K562 (cell line): ENCODE measurements around the gene BTBD17. TPM values are rescaled to one million over a fixed set of nuclear protein-coding genes. Genes with fewer than 3 reads are reported as not detected.

Experiments used
- ATAC-seq: fragments of 200-7000 bp; cut with Tn5 transposase; 3 replicates; pipeline ENCODE4 v1.9.1; 2020; ENCODE audit warnings: moderate library complexity
- BruUV-seq: library from RNA; stranded (reverse); fragments of 400-500 nt; replicated peaks from 2 replicates; lab custom pipeline; 2021; lab: Mats Ljungman, UMichigan
- CTCF ChIA-PET: fragments of 300-600 bp; formaldehyde crosslinking; extraction: SDS; loops from one replicate; lab custom pipeline; 2021; ENCODE audit warnings: low intra/inter-chr PET ratio; lab: Yijun Ruan, JAX
- POLR2A ChIA-PET: fragments of 300-600, 350-650 bp; sonication (Branson Sonifier 250); formaldehyde crosslinking; extraction: SDS; loops from one replicate; lab custom pipeline; 2021; ENCODE audit warnings: antibody characterized with exemption, inconsistent platforms; lab: Yijun Ruan, JAX
- DNase-seq, 4 experiments: peaks; one replicate each; pipeline versions ENCODE4 v3.0.0 to v3.0.0-alpha.2; 2011 to 2018; ENCODE audit warnings: low spot score in 3 of 4, mixed read lengths in 3 of 4; ENCODE audit errors: extremely low read depth in 1 of 4
- FAIRE-seq: peaks from 2 replicates; lab custom pipeline; 2011; peaks lifted over from hg19 to GRCh38; lab: Jason Lieb, UNC
- H2AFZ ChIP-seq: 2 replicates; pipeline ENCODE4 v1.6.0; 2011; ENCODE audit warnings: low read depth, low read length, control low read depth, inconsistent platforms
- H3K27ac ChIP-seq: fragments of 200-600 bp; 3 replicates; pipeline ENCODE4 v1.8.0; 2011; ENCODE audit warnings: low read depth, mild to moderate bottlenecking, control low read depth, inconsistent platforms, low read length, moderate library complexity, mixed read lengths; ENCODE audit errors: extremely low read depth
- H3K27me3 ChIP-seq, 2 experiments: fragments of 300-600 bp in 1 of 2; 2 replicates in 1 of 2; 3 replicates in 1 of 2; pipeline versions ENCODE4 v1.6.0 to v1.8.0; 2011; ENCODE audit warnings: inconsistent platforms in 2 of 2, low read length in 2 of 2, mild to moderate bottlenecking in 1 of 2, mixed read lengths in 1 of 2, moderate library complexity in 1 of 2; ENCODE audit not compliant: control insufficient read depth in 2 of 2, insufficient read depth in 2 of 2
- H3K36me3 ChIP-seq: fragments of 300-600 bp; 3 replicates; pipeline ENCODE4 v1.8.0; 2011; ENCODE audit warnings: mild to moderate bottlenecking, low read length, inconsistent platforms; ENCODE audit not compliant: control insufficient read depth, insufficient read depth
- H3K4me1 ChIP-seq, 2 experiments: fragments of 200-600 bp in 1 of 2; replicated peaks in 1 of 2; 2 replicates in 1 of 2; 3 replicates in 1 of 2; pipeline versions ENCODE4 v1.5.1 to v1.8.0; 2011; ENCODE audit warnings: inconsistent platforms in 2 of 2, low read length in 2 of 2, mild to moderate bottlenecking in 1 of 2, mixed read lengths in 1 of 2, moderate library complexity in 1 of 2; ENCODE audit not compliant: control insufficient read depth in 2 of 2, insufficient read depth in 2 of 2
- H3K4me2 ChIP-seq: 2 replicates; pipeline ENCODE4 v1.6.1; 2011; ENCODE audit warnings: low read length, control low read depth, inconsistent platforms, mixed read lengths; ENCODE audit not compliant: insufficient read depth
- H3K4me3 ChIP-seq: fragments of 200-600 bp; sonication (generic), shearing (Covaris generic); 2 replicates; pipeline ENCODE4 v1.5.1; 2016; ENCODE audit warnings: control low read depth, inconsistent platforms
- H3K79me2 ChIP-seq: fragments of 200-600 bp; 3 replicates; pipeline ENCODE4 v1.8.0; 2011; ENCODE audit warnings: low read length, inconsistent platforms; ENCODE audit not compliant: control insufficient read depth, insufficient read depth
- H3K9ac ChIP-seq, 2 experiments: 2 replicates each; pipeline versions ENCODE4 v1.6.0 to v1.6.1; 2011; ENCODE audit warnings: low read depth in 2 of 2, low read length in 2 of 2, control low read depth in 1 of 2, inconsistent platforms in 1 of 2, mild to moderate bottlenecking in 1 of 2, mixed read lengths in 1 of 2; ENCODE audit not compliant: insufficient read depth in 1 of 2
- H3K9me1 ChIP-seq: one replicate; pipeline ENCODE4 v1.6.0; 2011; ENCODE audit warnings: inconsistent platforms, mild to moderate bottlenecking, low read length, moderate library complexity; ENCODE audit not compliant: control insufficient read depth, insufficient read depth
- H3K9me3 ChIP-seq: replicated peaks from 2 replicates; pipeline ENCODE4 v1.5.1; 2011; ENCODE audit warnings: low read depth, low read length, inconsistent platforms; ENCODE audit not compliant: control insufficient read depth, insufficient read depth
- H4K20me1 ChIP-seq: replicated peaks from 2 replicates; pipeline ENCODE4 v1.6.1; 2011; ENCODE audit warnings: low read length, inconsistent platforms, mixed read lengths; ENCODE audit not compliant: control insufficient read depth, insufficient read depth
- E2F3 ChIP-seq: fragments of 250-450 bp; sonication (Bioruptor Pico); IDR thresholded peaks from 2 replicates; pipeline ENCODE4 v1.4.0; 2020; ENCODE audit warnings: mild to moderate bottlenecking
- ELF1 ChIP-seq: fragments of 200-800 bp; sonication (Bioruptor generic); IDR thresholded peaks from 2 replicates; pipeline ENCODE4 v1.6.1; 2016; ENCODE audit warnings: missing genetic modification characterization, missing compliant biosample characterization
- EP300 ChIP-seq: IDR thresholded peaks from 2 replicates; pipeline ENCODE4 v1.6.1; 2012; ENCODE audit warnings: low read length, improper control_type of control experiment
- GTF2A2 ChIP-seq: IDR thresholded peaks from 2 replicates; pipeline ENCODE4 v1.6.1; 2016; ENCODE audit warnings: mild to moderate bottlenecking, missing genetic modification characterization, missing compliant biosample characterization
- HIVEP1 ChIP-seq: fragments of 250-450 bp; sonication (Bioruptor Pico); IDR thresholded peaks from 2 replicates; pipeline ENCODE4 v1.4.0; 2020; ENCODE audit warnings: mild to moderate bottlenecking
- KAT8 ChIP-seq: fragments of 450-650 bp; IDR thresholded peaks from 2 replicates; pipeline ENCODE4 v1.6.1; 2016; ENCODE audit warnings: low read depth, mild to moderate bottlenecking
- MBD2 ChIP-seq: sonication (generic); IDR thresholded peaks from 2 replicates; pipeline ENCODE4 v1.6.1; 2016; ENCODE audit warnings: low read depth, borderline replicate concordance
- NR1H2 ChIP-seq: sonication (generic); formaldehyde crosslinking; IDR thresholded peaks from 2 replicates; pipeline ENCODE4 v1.4.0; 2020; ENCODE audit warnings: mild to moderate bottlenecking, missing genetic modification reagents
- RAD21 ChIP-seq, 2 experiments: fragments of 250-450 bp in 1 of 2; fragments of 450-650 bp in 1 of 2; sonication (Bioruptor Pico) in 1 of 2; formaldehyde crosslinking in 1 of 2; IDR thresholded peaks in 1 of 2; conservative IDR thresholded peaks in 1 of 2; 2 replicates each; pipeline versions ENCODE4 v1.4.0 to v1.8.0; 2020 to 2022; ENCODE audit warnings: mild to moderate bottlenecking in 2 of 2, moderate library complexity in 1 of 2
- SP2 ChIP-seq: IDR thresholded peaks from 2 replicates; pipeline ENCODE4 v1.6.1; 2011; ENCODE audit warnings: mild to moderate bottlenecking, low read depth, low read length, moderate library complexity; ENCODE audit not compliant: poor library complexity, severe bottlenecking; ENCODE audit errors: extremely low read depth
- SRSF3 ChIP-seq: fragments of 200-400 bp; formaldehyde crosslinking; IDR thresholded peaks from 2 replicates; pipeline ENCODE4 v1.6.1; 2016; ENCODE audit warnings: mild to moderate bottlenecking, low read length, moderate library complexity; ENCODE audit not compliant: insufficient read depth
- VEZF1 ChIP-seq: fragments of 200-800 bp; sonication (Bioruptor generic); IDR thresholded peaks from 2 replicates; pipeline ENCODE4 v1.6.1; 2017; ENCODE audit warnings: missing genetic modification characterization, missing compliant biosample characterization
- ZNF184 ChIP-seq: sonication (generic); formaldehyde crosslinking; IDR thresholded peaks from 2 replicates; pipeline ENCODE4 v1.5.0; 2020; ENCODE audit warnings: missing genetic modification reagents
- WGBS: fragments of 100-300 bp; shearing (Covaris generic); methylation state at CpG from one replicate; pipeline ENCODE4 v1.1.6; 2016; ENCODE audit warnings: low coverage, mixed read lengths; ENCODE audit not compliant: insufficient coverage; ENCODE audit errors: missing lambda C conversion rate; 5-methylcytosine and 5-hydroxymethylcytosine counted together
- in situ Hi-C: fragments of 300-500 bp; cut with MboI; formaldehyde crosslinking; loops from 4 replicates; pipeline ENCODE4 v1.15.0; 2018; ENCODE audit warnings: inconsistent platforms, mixed read lengths
- intact Hi-C: fragments of 100-400 bp; cut with micrococcal nuclease; formaldehyde crosslinking; loops from 2 replicates; pipeline ENCODE4 v1.14.2; 2022
- polyA plus RNA-seq, 8 experiments: library from polyadenylated mRNA; depleted of rRNA in 4 of 8; stranded (reverse) in 5 of 8; unstranded in 3 of 8; fragments of >200 nt; fragmentation: Nextera tagmentation in 2 of 8; fragmentation: Illumina TruSeq in 1 of 8; extraction: Ambion mirVana in 2 of 8; extraction: Trizol in 1 of 8; gene quantifications; 2 replicates each; pipeline versions ENCODE4 v1.2.1 to v1.2.3, GENCODE V29; 2011 to 2014; ENCODE audit warnings: inconsistent platforms in 1 of 8, missing spikeins in 1 of 8
- total RNA-seq, 7 experiments: library from RNA; depleted of rRNA in 6 of 7; stranded (reverse); fragments of >200 nt in 6 of 7; fragmentation: Illumina TruSeq in 2 of 7; extraction: Trizol in 2 of 7; gene quantifications; 2 replicates each; pipeline versions ENCODE4 v1.2.1 to v1.2.3, GENCODE V29; 2011 to 2021; ENCODE audit warnings: low replicate concordance in 1 of 7
- TF ChIP-seq, protein P1 (sequence below), 3 experiments: IDR thresholded peaks in 2 of 3; conservative IDR thresholded peaks in 1 of 3; 2 replicates each; pipeline ENCODE4 v1.5.1; 2011 to 2012; ENCODE audit warnings: low read length in 3 of 3, mild to moderate bottlenecking in 3 of 3, control low read depth in 2 of 3, improper control_type of control experiment in 1 of 3, inconsistent platforms in 1 of 3, low read depth in 1 of 3, mixed read lengths in 1 of 3, moderate library complexity in 1 of 3; ENCODE audit not compliant: insufficient read depth in 2 of 3

Gene BTBD17
- total and polyA plus RNA-seq, 9 of the 15 experiments (the other 6 are each of a cell fraction or from before 2014, with no cell fraction given): not detected

DNA sequence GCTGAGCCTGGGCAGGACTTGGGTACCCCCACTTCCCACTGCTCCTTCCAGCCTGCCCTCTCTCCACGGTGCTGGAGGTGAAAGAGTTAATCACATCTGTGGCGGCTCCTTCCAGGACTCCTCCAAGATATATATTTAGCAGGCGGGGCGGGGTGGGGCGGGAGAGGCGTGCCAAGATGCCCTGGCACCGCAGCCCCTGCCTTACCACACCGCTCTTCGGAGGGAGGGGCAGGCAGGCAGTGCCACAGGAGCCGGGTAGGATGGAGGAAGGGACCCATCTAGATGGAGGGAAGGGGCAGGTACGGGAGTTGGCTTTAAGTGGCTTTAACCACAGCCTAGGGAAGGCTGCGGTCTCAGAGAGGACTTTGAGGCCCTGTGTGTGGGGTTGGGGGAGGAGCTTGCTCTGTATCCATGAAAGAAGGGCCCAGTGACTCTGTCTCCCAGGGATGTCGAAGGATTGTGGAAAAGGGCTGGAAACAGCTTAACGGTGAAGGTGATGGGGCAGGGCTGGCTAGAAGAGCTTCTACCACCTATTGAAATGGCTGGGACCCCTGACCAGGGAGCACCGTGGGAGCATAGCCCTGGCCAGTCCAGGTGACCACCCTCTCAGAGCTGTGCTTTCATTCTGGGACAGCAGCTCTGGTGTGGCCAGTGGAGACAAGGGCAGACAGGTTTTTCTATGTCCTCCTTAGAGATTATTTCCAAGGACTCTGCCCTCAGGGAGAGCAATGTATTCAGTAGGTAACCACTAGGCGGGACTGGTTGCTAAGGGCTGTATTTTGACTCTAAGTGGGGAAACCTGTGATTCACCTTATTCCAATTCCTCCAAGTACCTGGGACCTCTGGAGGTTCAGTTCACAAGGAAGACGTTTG, 18.7 kb upstream of the BTBD17 start:
- in situ Hi-C loops: no loop called here
- peaks cover 17 to 46% of the 10 kb centered on the region in 2 experiments for H3K27me3 ChIP-seq
- 0 out of 4 replicates have a peak overlapping the region, but pooled peaks of 1 of the 2 experiments have one; percentile 13 for H3K9ac ChIP-seq
- ATAC-seq (0 out of 3 replicates have a peak, but pooled peaks have one; percentile 19), DNase-seq (no peak), FAIRE-seq (peak; percentile 26)
- H3K4me1 ChIP-seq: peaks cover 0 to 10% of the 10 kb centered on the region in 2 experiments; a peak in 4 of 5 replicates
- ChIA-PET CTCF (interaction anchor here (0.5 to 4.6 kb wide), 7 partner anchors 74 to 411 kb away, joined by 3 to 61 read pairs (median 5); no protein-coding TSS in a partner anchor), POLR2A (no interaction called here)
- H3K4me2 ChIP-seq: no peak overlapping the region
- no peaks in the 10 kb centered on the region for H3K9me1 ChIP-seq
- no peaks in the 10 kb centered on the region for H3K36me3 ChIP-seq
- no TSS peak for BruUV-seq
- intact Hi-C loops: loop anchor here (2.0 kb wide), 1 partner anchor 112 kb away; no protein-coding TSS in a partner anchor
- no peak overlapping the region for H2AFZ ChIP-seq
- no peaks in the 10 kb centered on the region for H4K20me1 ChIP-seq
- H3K4me3 ChIP-seq: no peak overlapping the region
- WGBS: 3% methylated on average over 17 of the region's 17 CpGs
- no peaks in the 10 kb centered on the region for H3K9me3 ChIP-seq
- H3K27ac ChIP-seq: no peak overlapping the region
- H3K79me2 ChIP-seq: no peaks in the 10 kb centered on the region
- peak; percentile 27 to 57; a peak in 3 of 4 replicates for TF ChIP-seq RAD21 (CRISPR knock-in tag; conservative IDR thresholded peaks at IDR 0.05 in 1 of 2, IDR thresholded peaks at IDR 0.05 in 1 of 2)
- no peak for TF ChIP-seq MBD2
- no peak for TF ChIP-seq ELF1 (tag)
- TF ChIP-seq ZNF184 (CRISPR knock-in tag): no peak
- no peak for TF ChIP-seq EP300
- TF ChIP-seq KAT8: no peak
- no peak for TF ChIP-seq HIVEP1 (CRISPR knock-in tag)
- no peak for TF ChIP-seq SRSF3
- TF ChIP-seq SP2: no peak
- TF ChIP-seq, protein P1, sequence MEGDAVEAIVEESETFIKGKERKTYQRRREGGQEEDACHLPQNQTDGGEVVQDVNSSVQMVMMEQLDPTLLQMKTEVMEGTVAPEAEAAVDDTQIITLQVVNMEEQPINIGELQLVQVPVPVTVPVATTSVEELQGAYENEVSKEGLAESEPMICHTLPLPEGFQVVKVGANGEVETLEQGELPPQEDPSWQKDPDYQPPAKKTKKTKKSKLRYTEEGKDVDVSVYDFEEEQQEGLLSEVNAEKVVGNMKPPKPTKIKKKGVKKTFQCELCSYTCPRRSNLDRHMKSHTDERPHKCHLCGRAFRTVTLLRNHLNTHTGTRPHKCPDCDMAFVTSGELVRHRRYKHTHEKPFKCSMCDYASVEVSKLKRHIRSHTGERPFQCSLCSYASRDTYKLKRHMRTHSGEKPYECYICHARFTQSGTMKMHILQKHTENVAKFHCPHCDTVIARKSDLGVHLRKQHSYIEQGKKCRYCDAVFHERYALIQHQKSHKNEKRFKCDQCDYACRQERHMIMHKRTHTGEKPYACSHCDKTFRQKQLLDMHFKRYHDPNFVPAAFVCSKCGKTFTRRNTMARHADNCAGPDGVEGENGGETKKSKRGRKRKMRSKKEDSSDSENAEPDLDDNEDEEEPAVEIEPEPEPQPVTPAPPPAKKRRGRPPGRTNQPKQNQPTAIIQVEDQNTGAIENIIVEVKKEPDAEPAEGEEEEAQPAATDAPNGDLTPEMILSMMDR (IDR thresholded peaks at IDR 0.05 in 2 of 3, conservative IDR thresholded peaks at IDR 0.05 in 1 of 3; ENCODE audit: insufficient read depth in 2 of 3, low read depth in 1 of 3, low read length in 3 of 3): peak in 2 of 3 experiments; percentile 26 to 31; a peak in 2 of 6 replicates
- TF ChIP-seq NR1H2: no peak
- no peak for TF ChIP-seq GTF2A2 (tag)
- no peak for TF ChIP-seq E2F3 (CRISPR knock-in tag)
- peak; percentile 4; the same call in 1 of the 2 replicates for TF ChIP-seq VEZF1
